Nephron progenitor cell (in vitro differentiated cells): ENCODE measurements around the gene TRAM2.

Source experiments
- DNase-seq: peaks from one replicate; pipeline ENCODE4 v3.0.0; 2021
- H3K27ac Mint-ChIP-seq: 2 replicates; pipeline ENCODE4 v1.8.0; 2021; ENCODE audit warnings: mild to moderate bottlenecking, moderate library complexity, mixed read lengths
- H3K27me3 Mint-ChIP-seq: 2 replicates; pipeline ENCODE4 v1.8.0; 2021; ENCODE audit warnings: mild to moderate bottlenecking, low read depth, mixed read lengths; ENCODE audit not compliant: poor library complexity
- H3K36me3 Mint-ChIP-seq: 2 replicates; pipeline ENCODE4 v1.8.0; 2021; ENCODE audit warnings: low read depth, mixed read lengths
- H3K4me1 Mint-ChIP-seq: 2 replicates; pipeline ENCODE4 v1.8.0; 2021; ENCODE audit warnings: mixed read lengths
- H3K4me3 Mint-ChIP-seq: 2 replicates; pipeline ENCODE4 v1.8.0; 2021; ENCODE audit warnings: mild to moderate bottlenecking, moderate library complexity, mixed read lengths
- H3K9me3 Mint-ChIP-seq: 2 replicates; pipeline ENCODE4 v1.8.0; 2021; ENCODE audit warnings: mild to moderate bottlenecking, moderate library complexity, mixed read lengths
- TF ChIP-seq, protein P1 (sequence below): fragments of 200-600 bp; sonication (generic); IDR thresholded peaks from 2 replicates; pipeline ENCODE4 v1.5.0; 2021; ENCODE audit warnings: antibody characterized with exemption

Gene TRAM2

GRCh38 chr6:52543729-52544601 is 32.9 kb downstream of the TRAM2 start:
- Mint-ChIP-seq H3K4me3 (no peak overlapping the region), H3K4me1 (peaks cover 70% of the 10 kb centered on the region), H3K27ac (peak overlapping the region; percentile 37), H3K9me3 (no peaks in the 10 kb centered on the region), H3K27me3 (peaks cover 7% of the 10 kb centered on the region), H3K36me3 (no peaks in the 10 kb centered on the region)
- peak; percentile 27 for DNase-seq
- TF ChIP-seq, protein P1, sequence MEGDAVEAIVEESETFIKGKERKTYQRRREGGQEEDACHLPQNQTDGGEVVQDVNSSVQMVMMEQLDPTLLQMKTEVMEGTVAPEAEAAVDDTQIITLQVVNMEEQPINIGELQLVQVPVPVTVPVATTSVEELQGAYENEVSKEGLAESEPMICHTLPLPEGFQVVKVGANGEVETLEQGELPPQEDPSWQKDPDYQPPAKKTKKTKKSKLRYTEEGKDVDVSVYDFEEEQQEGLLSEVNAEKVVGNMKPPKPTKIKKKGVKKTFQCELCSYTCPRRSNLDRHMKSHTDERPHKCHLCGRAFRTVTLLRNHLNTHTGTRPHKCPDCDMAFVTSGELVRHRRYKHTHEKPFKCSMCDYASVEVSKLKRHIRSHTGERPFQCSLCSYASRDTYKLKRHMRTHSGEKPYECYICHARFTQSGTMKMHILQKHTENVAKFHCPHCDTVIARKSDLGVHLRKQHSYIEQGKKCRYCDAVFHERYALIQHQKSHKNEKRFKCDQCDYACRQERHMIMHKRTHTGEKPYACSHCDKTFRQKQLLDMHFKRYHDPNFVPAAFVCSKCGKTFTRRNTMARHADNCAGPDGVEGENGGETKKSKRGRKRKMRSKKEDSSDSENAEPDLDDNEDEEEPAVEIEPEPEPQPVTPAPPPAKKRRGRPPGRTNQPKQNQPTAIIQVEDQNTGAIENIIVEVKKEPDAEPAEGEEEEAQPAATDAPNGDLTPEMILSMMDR: no peak

DNA sequence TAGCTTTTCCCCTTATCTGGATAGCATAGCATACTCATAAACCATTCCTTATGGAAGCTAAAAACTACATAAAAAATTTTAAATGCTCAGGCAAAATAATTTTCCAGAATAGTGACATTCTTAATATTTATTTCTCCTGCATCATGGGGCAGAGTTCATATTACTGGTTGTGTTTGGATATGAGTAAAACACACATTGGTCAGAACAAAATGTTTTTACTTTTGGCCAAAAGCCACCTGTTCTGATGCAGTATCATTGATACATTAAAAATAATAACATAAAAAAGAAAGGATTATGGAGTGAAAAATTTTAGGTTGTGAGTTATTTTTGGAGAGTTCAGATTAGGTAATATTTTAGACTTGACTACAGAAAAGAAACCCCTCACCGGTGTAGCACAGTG is 33.6 kb downstream of the TRAM2 start:
- Mint-ChIP-seq H3K4me1 (peaks cover 67% of the 10 kb centered on the region), H3K9me3 (no peaks in the 10 kb centered on the region), H3K27ac (no peak overlapping the region), H3K4me3 (no peak overlapping the region), H3K36me3 (no peaks in the 10 kb centered on the region), H3K27me3 (peaks cover 7% of the 10 kb centered on the region)
- TF ChIP-seq, protein P1: no peak
- DNase-seq: no peak

DNA sequence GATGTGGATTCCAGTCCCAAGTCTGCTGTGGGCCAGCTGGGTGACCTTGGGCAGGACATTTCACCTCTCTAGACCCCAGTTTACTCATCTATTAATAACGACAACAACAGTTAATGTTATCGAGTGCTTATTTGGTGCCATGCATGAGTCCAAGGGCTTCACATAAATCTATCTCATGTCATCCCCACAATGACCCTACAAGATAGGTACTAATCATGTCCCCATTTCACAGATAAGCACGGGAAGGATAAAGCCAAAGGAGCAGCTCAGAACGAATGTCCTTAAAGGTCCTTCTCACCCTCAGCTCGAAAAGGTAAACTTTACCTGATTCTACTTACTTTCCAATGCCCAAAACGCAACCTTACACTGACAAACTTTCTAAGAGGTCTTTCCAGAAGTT is 35.7 kb downstream of the TRAM2 start:
- Mint-ChIP-seq H3K4me1 (peaks cover 69% of the 10 kb centered on the region), H3K4me3 (no peak overlapping the region), H3K27me3 (peaks cover 7% of the 10 kb centered on the region), H3K9me3 (no peaks in the 10 kb centered on the region), H3K36me3 (no peaks in the 10 kb centered on the region), H3K27ac (no peak overlapping the region)
- DNase-seq: no peak
- TF ChIP-seq, protein P1: no peak

- no peak overlapping the region for H3K4me3 Mint-ChIP-seq
- TF ChIP-seq, protein P1: no peak
- no peaks in the 10 kb centered on the region for H3K36me3 Mint-ChIP-seq
- H3K27me3 Mint-ChIP-seq: peaks cover 3% of the 10 kb centered on the region
- no peaks in the 10 kb centered on the region for H3K9me3 Mint-ChIP-seq
- H3K4me1 Mint-ChIP-seq: peaks cover 69% of the 10 kb centered on the region
- no peak overlapping the region for H3K27ac Mint-ChIP-seq
- no peak for DNase-seq
These were observed 36.5 kb downstream of the TRAM2 start for GRCh38 chr6:52540286-52540902.

DNA sequence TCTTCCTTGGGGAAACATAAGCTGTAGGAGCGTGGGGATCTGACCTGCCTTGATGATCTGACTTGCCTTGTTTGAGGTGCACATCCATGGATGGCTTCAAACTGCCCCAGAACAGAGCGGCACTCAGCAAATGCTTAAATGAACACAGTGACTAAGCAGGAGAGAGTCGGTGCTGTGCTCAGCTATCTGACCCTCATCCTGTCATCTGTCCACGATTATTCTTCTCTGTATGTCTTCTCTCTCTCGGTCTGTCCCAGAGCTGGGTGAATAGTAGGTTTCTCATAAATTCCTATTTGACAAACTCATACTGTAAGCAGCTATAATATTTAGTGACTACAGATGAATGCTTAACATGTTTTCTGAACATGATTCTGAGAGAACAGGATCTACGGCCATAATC is 37.3 kb downstream of the TRAM2 start:
- Mint-ChIP-seq H3K4me3 (no peak overlapping the region), H3K27me3 (no peaks in the 10 kb centered on the region), H3K36me3 (peaks cover 7% of the 10 kb centered on the region), H3K9me3 (no peaks in the 10 kb centered on the region), H3K4me1 (peaks cover 67% of the 10 kb centered on the region), H3K27ac (peak overlapping the region; percentile 30)
- DNase-seq: no peak
- TF ChIP-seq, protein P1: no peak
